ENCODE data around the gene HPS5.
"Not testable (repeated sequence)": the region's sequence is repeated elsewhere in the genome, so short reads cannot be mapped to it uniquely, and the experiment has no call there.

Gene HPS5

DNA sequence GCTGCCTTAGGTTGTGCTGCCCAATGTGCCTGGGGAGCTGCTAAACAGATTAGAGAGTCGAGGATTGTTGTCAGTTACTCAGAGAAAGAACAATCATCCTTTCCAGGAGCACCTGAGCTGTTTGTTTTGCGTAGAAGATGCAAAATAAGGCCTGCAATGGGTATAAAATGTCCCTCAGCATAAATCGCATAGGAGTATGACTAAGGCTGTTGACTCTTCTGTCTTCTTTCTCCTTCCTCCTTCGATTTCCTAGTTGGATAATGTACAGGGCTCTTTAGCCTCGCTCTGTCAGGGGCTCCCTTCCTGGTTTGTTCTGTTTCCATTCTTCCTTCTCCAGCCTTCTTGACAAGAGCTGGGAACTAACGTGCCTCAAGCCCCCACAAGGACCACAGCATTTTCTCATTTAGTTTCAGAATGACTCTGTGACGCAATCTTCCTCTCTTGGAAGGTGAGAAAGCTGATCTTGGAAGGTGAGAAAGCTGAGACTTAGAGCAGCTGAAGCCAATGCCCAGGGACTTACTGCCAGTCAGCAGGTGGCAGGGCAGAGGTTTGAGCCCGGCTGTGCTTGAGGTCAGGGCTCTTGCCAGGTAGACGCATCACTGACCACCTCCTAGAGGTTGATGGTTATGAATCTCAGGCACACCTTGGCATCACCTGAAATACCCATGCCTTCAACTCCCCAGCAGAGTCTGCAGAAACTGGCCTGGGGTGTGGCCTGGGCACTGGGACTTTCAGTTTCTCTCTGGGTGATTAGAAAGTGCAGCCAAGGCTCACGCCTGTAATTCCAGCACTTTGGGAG is 54.4 kb downstream of the HPS5 start:
- not testable (repeated sequence) for DNase-seq

DNA sequence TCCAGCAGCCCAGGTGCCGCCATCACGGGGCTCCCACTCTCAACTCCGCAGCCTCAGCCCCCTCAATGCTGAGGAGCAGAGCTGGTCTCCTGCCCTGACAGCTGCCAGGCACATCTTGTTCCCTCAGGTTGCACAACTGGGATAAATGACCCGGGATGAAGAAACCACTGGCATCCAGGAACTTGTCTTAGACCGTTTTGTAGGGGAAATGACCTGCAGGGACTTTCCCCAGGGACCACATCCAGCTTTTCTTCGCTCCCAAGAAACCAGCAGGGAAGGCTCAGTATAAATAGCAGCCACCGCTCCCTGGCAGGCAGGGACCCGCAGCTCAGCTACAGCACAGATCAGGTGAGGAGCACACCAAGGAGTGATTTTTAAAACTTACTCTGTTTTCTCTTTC is 56.0 kb downstream of the HPS5 start, which contains the start of gene SAA1:
Gene SAA1, plus strand, starts transcription at position 316 of the 400 bp plus-strand sequence. CDS start 624 bp downstream, outside the sequence.
- DNase-seq: no peak

DNA sequence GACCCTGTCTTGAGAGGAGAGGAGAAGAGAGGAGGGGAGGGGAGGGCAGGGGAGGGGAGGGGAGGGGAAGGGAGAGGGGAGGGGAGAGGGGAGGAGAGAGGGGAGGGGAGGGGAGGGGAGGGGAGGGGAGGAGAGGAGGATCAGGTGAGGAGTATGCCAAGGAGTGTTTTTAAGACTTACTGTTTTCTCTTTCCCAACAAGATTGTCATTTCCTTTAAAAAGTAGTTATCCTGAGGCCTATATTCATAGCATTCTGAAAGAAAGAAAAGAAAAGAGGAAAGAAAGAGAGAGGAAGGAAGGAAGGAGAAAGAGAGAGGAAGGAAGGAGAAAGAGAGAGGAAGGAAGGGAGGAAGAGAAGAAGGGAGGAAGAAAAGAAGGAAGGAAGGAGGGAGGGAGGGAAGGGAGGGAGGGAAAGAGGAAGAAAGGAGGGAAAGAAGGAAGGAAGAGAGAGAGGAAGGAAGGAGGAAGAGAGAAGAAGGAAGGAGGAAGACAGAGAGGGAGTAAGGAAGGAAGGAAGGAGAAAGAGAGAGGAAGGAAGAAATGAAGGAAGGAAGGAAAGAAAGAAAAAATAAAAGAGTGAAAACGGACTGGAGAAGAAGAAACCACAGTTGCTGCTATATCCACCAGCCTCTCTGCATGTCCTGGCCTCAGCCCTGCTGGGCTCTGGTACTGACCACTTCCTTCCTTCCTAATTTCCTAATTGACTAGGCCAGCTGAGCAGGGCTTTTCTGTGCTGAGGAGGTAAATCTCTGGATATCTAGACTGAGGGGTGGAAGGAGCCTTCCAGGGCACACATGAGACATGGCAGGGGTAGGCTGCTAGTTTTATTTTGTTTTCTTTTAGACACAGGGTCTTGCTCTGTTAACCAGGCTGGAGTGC is 57.0 kb downstream of the HPS5 start:
- DNase-seq: no peak

DNA sequence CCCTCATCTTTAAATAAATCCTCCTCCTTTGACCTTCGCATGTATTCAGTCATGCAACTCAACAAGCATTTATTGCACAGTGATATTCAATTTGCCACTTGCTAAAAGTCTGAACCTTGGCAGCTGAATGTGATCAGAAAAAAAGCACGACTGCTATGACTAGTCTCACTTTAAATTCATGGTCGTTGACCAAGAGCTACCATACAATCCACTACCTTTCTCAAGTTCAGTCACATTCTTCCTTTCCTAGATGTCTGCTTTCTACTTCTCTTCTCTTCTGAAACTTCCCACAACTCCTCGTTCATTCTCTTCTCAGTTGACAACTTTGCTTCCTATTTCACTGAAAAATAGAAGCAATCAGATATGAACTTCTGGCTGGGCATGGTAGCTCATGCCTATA is 57.9 kb downstream of the HPS5 start:
- no peak for DNase-seq

DNA sequence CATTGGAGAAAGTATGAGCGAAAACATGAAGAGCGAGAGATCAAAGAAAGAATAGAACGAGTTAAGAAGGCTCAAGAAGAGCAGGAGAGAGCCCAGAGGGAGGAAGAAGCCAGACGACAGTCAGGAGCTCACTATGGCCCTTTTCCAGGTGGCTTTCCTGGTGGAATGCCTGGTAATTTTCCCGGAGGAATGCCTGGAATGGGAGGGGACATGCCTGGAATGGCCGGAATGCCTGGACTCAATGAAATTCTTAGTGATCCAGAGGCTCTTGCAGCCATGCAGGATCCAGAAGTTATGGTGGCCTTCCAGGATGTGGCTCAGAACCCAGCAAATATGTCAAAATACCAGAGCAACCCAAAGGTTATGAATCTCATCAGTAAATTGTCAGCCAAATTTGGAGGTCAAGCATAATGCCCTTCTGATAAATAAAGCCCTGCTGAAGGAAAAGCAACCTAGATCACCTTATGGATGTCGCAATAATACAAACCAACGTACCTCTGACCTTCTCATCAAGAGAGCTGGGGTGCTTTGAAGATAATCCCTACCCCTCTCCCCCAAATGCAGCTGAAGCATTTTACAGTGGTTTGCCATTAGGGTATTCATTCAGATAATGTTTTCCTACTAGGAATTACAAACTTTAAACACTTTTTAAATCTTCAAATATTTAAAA is 59.1 kb downstream of the HPS5 start:
- DNase-seq: not testable (repeated sequence)

DNA sequence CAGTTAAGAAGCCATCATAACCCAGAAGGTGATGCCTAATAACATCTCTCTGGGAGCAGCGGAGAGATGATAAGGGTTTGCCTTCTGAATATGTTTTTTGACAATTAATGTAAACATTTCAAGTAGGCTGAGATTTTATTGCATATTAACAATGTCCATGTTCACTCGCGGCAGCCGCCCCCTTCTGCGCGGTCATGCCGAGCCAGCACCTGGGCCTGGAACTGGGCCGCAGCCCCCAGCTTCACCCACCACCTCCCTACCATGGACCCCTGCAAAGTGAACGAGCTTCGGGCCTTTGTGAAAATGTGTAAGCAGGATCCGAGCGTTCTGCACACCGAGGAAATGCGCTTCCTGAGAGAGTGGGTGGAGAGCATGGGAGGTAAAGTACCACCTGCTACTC is 60.2 kb downstream of the HPS5 start:
- no peak for DNase-seq

DNA sequence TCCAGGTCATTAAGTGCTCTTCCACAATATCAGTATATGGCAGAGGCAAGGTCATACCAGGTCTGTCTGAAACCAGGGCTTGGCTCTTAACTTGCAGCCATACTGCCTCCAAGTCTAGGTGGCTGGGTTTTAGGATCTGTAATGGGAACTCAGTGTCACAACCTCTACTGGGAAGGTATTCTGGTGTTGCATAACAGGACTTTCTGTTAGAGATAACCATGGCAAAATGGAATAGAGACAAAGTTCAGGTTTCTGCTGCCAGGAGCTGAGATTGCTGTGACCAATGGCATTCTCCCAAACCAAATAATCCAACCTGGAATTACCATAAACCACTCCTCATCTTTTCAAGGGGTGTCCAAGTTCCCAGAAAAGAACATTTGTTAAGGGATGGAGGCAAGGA is 62.7 kb downstream of the HPS5 start:
- DNase-seq: no peak

DNA sequence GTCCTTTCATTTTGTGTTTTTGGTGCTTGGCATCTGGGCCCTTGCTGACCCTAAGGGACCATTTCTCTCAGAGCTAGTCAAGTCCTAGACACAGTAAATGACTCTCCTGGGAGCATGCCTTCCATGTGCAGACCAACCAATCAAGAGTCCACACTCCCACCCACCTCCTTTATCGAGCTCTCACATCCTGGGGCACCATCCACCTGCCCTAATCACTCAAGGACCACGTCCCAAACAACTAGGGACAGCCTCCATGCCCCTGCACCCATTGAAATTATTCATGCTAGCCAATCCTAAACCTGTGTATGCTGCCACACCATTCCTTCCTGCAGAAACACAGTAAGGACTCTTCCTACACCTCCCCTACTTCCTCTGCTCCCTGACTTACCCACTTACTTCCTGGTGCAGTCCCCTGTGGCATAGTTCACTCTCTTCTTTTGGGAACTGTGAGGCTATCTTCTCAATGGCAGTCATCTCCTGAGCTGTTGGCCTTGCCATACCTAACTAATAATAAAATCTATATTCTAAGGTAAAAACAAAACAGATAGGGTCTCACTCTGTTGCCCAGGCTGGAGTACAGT is 67.1 kb downstream of the HPS5 start:
- DNase-seq: no peak

DNA sequence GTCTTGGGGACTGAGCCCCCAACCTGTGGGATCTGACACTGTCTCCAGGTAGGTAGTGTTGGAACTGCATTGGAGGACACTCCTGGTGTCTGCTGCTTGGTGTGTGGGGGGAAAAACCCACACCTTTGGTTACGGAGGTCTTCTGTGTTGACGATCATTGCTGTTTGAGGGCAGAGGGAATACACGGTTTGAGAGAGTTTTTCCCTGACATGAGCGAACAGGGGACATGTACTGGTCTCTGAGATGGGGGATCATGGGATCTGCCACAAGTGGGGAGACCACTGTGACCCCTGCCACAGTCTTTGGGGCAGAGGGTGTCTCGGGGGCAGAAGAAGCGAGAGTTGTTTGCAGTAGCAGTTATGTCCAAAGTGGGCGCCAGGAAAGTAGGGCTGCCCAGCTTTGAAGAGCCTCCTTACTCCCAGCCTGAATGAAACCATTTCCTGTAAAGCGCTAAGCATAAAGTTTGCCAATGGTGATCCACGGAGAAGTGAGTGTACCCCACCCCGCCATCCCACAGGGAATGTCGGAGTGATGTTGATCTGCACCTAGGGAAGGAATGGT is 68.1 kb downstream of the HPS5 start:
- no peak for DNase-seq

DNA sequence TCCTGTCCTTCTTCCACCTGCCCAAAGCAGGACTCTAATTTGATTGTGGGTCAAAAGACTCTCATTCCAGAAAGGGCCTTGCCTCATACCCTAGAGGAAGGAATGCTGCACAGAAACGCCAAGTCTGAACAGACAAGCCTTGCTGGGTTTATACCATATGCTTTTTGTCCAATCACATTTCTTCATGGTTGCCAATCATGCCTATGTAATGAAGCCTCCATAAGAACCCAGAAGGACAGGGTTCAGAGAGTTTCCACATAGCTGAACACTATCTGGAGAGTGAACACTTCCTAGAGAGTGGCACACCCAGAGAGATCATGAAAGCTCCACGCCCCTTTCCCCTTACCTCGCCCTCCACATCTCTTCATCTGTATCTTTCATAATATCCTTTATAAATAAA is 68.7 kb downstream of the HPS5 start:
- no peak for DNase-seq

DNA sequence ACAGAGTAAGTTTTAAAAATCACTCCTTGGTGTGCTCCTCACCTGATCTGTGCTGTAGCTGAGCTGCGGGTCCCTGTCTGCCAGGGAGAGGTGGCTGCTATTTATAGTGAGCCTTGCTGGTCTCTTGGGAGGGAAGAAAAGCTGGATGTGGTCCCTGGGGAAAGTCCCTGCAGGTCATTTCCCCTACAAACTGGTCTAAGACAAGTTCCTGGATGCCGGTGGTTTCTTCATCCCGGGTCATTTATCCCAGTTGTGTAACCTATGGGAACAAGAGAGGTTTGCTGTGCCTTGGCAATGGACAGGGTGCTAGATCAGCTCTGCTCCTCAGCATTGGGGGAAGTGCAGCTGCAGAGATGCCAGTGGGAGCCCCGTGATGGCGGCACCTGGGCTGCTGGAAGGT is 73.4 kb downstream of the HPS5 start, which contains the start of gene SAA2:
Gene SAA2, minus strand, starts transcription at position 108 of the 400 bp plus-strand sequence. CDS start 657 bp downstream, outside the sequence.
- DNase-seq: no peak

DNA sequence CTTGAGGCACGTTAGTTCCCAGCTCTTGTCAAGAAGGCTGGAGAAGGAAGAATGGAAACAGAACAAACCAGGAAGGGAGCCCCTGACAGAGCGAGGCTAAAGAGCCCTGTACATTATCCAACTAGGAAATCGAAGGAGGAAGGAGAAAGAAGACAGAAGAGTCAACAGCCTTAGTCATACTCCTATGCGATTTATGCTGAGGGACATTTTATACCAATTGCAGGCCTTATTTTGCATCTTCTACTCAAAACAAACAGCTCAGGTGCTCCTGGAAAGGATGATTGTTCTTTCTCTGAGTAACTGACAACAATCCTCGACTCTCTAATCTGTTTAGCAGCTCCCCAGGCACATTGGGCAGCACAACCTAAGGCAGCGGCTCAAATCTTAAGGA is 74.8 kb downstream of the HPS5 start:
- DNase-seq: not testable (repeated sequence)

DNA sequence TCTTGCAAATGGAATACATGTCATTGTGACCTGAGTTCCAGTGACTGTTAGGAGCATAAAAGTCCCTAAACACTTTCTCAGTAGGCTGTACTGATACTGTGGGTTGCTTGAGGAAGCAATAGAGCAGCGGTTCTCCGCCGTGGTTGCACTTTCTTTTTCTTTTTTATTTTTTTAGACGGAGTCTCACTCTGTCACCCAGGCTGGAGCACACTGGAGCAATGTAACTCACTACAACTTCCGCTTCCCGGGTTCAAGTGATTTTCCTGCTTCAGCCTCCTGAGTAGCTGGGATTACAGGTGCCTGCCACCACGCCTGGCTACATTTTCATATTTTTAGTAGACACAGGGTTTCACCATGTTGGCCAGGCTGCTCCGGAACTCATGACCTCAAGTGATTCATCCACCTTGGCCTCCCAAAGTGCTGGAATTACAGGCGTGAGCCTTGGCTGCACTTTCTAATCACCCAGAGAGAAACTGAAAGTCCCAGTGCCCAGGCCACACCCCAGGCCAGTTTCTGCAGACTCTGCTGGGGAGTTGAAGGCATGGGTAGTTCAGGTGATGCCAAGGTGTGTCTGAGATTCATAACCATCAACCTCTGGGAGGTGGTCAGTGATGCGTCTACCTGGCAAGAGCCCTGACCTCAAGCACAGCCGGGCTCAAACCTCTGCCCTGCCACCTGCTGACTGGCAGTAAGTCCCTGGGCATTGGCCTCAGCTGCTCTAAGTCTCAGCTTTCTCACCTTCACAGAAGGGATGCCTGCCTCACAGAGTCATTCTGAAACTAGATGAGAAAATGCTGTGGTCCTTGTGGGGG is 75.4 kb downstream of the HPS5 start:
- DNase-seq: not testable (repeated sequence)

DNA sequence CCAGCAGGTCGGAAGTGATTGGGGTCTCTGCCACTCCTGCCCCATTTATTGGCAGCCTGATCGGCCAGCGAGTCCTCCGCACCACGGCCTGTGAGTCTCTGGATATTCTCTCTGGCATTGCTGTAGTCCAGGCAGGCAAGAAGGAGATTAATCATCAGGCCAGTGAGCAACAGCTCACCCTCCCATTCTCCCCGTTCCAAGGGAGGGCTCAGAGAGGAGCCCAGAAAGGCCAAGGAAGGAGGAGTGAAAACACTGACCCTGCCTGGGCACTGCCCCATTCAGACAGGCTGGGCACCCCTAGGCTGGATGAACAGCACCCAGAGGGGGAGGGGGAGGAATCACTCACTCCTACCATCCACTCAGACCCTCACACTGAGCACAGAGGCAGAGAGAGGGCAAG is 76.5 kb downstream of the HPS5 start:
- no peak for DNase-seq

DNA sequence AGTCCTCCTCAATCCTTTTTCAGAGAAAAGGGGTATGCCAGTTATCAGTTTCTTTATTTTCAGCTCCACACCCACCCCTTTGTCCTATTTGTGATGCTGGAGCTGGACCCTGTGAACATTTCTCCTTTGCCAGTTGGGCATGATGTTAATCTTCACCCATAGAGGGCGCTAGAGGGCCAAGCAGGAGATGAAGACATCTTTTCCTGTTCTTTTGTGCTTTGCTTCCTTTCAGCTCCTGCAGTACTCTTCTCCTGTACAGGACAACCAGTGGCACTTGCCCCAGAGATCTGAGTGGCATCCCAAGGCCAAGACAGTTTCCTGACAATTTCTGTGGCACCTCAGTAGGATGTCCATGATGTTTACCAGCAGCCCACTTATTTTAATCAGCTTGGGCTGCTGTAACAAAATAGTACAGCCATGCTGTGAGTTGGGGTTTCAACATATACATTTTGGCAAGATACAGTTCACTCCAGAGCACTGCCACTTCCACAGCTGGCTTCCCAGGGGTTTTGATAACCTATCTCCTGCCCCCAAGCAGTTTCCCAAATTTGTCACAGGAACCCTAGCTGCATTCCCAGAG is 78.1 kb downstream of the HPS5 start:
- peak; percentile 89 for DNase-seq

DNA sequence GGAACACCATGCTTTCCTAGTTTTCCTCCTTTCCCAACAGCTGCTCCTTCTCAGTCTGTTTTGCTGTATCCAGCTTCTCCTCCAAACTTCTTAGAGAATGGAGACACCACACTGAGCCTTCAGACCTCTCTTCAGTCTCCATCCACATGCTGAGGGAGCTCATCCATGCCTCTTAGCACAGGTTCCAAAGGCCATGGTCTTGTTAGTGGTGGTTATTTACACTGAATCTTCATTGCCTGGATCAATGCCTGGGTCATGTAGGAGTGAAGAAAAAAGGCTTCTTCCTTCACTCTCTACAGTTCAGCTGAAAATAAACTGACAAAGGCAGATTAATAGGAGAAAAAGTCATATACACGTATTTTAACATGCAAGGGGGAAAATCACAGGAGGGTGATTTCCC is 82.3 kb downstream of the HPS5 start:
- DNase-seq: no peak

DNA sequence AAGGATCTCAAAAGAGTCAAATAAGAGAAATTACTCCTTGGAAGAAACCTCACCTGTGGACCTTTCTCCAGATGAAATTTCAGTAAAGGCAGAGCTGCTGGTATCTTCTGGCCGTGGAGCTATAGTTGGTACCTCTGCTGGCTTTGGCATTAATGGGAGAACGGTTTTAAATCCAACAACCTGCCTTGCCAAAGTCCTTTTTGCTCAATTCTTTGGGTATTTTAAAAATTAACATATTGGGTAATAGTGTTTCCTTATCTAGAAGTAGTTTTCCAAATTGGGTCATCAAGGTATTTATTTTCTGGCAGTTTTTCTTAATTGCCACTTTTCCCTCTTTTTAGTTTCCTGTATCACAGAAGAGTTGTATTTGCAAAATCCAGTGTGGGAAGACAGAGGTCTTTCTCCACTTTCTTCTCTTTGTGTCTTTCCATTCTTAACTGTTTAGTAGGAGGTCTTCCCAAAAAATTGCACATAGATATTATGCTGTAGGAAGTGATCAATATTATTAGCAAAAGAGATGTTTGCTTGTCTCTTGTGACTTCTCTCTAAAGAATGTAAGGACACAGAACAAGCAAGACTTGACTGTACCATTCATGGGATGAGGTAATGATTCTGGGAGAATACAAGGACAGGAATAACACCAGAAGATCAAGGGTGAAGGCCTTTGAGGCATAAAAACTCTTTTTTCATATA is 85.1 kb downstream of the HPS5 start, which contains the start of gene SAA4:
Gene SAA4, minus strand, starts transcription at position 139 of the 693 bp plus-strand sequence. CDS start 876 bp downstream, outside the sequence.
- DNase-seq: no peak

DNA sequence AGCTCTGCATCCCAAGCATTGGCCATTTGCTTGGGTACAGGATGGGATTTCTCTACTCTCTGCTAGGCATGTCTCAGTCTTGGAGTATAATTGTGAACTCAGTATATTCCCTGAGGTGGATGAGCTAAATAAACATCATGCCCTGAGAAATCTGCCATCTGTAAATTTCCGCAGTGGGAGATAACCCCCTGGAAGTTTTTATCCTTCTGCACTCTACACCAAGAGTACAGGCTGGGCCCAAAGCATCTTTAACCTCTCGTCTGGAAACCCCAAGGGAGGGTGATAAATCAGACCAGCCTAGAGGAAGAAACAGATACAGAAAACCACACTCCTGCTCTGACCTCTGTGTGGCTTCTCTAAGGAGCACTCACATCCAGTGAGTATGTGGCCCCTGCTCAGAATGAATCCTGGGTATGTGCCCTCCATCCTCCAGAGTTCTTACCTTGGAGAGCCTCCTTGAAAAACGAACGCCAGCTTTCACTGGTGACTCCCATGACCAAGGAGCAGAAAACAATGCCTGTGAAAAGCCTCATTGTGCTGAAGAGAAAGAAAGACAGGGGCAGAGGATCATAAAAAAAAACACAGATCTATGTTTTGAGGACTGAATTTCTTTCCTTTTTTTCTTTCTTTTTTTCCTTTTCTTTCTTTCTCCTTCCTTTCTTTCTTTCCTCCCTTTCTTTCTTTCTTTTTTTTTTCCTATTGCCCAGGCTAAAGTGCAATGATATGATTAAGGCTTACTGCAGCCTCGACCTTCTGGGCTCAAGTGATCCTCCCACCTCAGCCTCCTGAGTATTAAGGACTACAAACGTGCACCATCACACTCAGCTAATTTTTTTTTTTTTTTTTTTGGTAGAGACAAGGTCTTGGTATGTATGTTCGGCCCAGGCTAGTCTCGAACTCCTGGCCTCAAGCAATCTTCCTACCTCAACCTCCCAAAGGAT is 86.3 kb downstream of the HPS5 start:
- DNase-seq: no peak

DNA sequence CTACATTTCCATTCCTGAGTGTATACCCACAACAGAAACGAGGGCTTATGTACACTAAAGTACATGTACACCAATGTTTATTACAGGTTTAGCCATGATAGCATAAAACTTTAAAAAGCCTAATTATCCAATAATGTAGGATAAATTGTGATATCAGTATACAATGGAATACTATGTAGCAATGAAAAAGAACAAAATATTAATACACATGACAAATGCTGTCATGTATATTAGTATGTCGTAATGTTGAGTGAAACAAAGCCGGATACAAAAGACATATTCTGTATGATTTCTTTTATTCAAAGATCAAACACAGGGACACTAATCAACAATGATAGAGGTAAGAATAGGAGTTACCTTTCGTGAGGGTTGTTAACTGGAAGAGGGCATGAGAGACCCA is 88.0 kb downstream of the HPS5 start:
- DNase-seq: no peak

Data from Kasumi-1 (cell line).